HepG2 (cell line): Measurements from ENCODE around the gene SLC29A1. TPM values are rescaled to one million over a fixed set of nuclear protein-coding genes. Genes with fewer than 3 reads are reported as not detected.

ENCODE experiments used
- AKNA ChIP-seq: sonication (generic); formaldehyde crosslinking; IDR thresholded peaks from 2 replicates; pipeline ENCODE4 v1.4.0; 2020; ENCODE audit warnings: missing genetic modification reagents, borderline replicate concordance
- NFAT5 ChIP-seq: sonication (generic); formaldehyde crosslinking; IDR thresholded peaks from 2 replicates; pipeline ENCODE4 v1.4.0; 2020; ENCODE audit warnings: missing genetic modification reagents
- SUZ12 ChIP-seq: fragments of 150-350 bp; IDR thresholded peaks from 2 replicates; pipeline ENCODE4 v1.6.1; 2014; ENCODE audit warnings: low read depth, low read length
- ZNF142 ChIP-seq: sonication (generic); formaldehyde crosslinking; IDR thresholded peaks from 2 replicates; pipeline ENCODE4 v1.4.0; 2020; ENCODE audit warnings: missing genetic modification reagents
- ZNF224 ChIP-seq: sonication (generic); formaldehyde crosslinking; IDR thresholded peaks from 2 replicates; pipeline ENCODE4 v1.5.0; 2020; ENCODE audit warnings: mild to moderate bottlenecking, missing genetic modification reagents
- ZNF260 ChIP-seq: sonication (generic); formaldehyde crosslinking; IDR thresholded peaks from 2 replicates; pipeline ENCODE4 v1.4.0; 2020; ENCODE audit warnings: missing genetic modification reagents, low read depth, mild to moderate bottlenecking, borderline replicate concordance
- ZNF276 ChIP-seq: sonication (generic); formaldehyde crosslinking; IDR thresholded peaks from 2 replicates; pipeline ENCODE4 v1.4.0; 2020; ENCODE audit warnings: mild to moderate bottlenecking, low read depth, missing genetic modification reagents
- ZNF30 ChIP-seq: sonication (generic); formaldehyde crosslinking; IDR thresholded peaks from 2 replicates; pipeline ENCODE4 v1.5.0; 2020; ENCODE audit warnings: mild to moderate bottlenecking, missing genetic modification reagents
- ZNF430 ChIP-seq: sonication (generic); formaldehyde crosslinking; IDR thresholded peaks from 2 replicates; pipeline ENCODE4 v1.9.0; 2021; ENCODE audit warnings: mild to moderate bottlenecking, missing genetic modification reagents
- ZNF598 ChIP-seq: sonication (generic); formaldehyde crosslinking; IDR thresholded peaks from 2 replicates; pipeline ENCODE4 v1.5.1; 2020; ENCODE audit warnings: mild to moderate bottlenecking, missing genetic modification reagents, borderline replicate concordance
- polyA plus RNA-seq, 8 experiments: library from polyadenylated mRNA; depleted of rRNA in 3 of 8; stranded (reverse) in 7 of 8; unstranded in 1 of 8; fragments of >200 nt; fragmentation: Illumina TruSeq in 4 of 8; extraction: Trizol in 4 of 8; gene quantifications; 2 replicates each; pipeline versions ENCODE4 v1.2.1 to v1.2.3, GENCODE V29; 2011 to 2016; ENCODE audit warnings: low read depth in 4 of 8, missing spikeins in 1 of 8, mixed read lengths in 1 of 8; ENCODE audit not compliant: insufficient read depth in 1 of 8
- total RNA-seq, 5 experiments: library from RNA; depleted of rRNA; stranded (reverse); fragments of >200 nt; fragmentation: Illumina TruSeq; extraction: Trizol; gene quantifications; 2 replicates each; pipeline ENCODE4 v1.2.3, GENCODE V29; 2016; ENCODE audit warnings: low read depth in 1 of 5

The SLC29A1 gene
- total and polyA plus RNA-seq, 2 of the 13 experiments (the other 11 are each of a cell fraction or from before 2014, with no cell fraction given), result 43.2 to 106 TPM

GRCh38 chr6:44246663-44247337 lies 23.4 kb downstream of the SLC29A1 start, which contains the start of gene HSP90AB1 (continued):
- TF ChIP-seq ZNF142 (CRISPR knock-in tag), result peak; percentile 76
- no peak; the same call in 1 of the 2 replicates for TF ChIP-seq ZNF224
- peak; percentile 85; the same call in 1 of the 2 replicates for TF ChIP-seq ZNF430 (CRISPR knock-in tag)
- peak; percentile 92 for TF ChIP-seq NFAT5 (CRISPR knock-in tag)
- TF ChIP-seq ZNF598 (CRISPR knock-in tag), result peak; percentile 14; the same call in 1 of the 2 replicates
- no peak for TF ChIP-seq SUZ12
- TF ChIP-seq ZNF276 (CRISPR knock-in tag), result peak; percentile 70
- TF ChIP-seq ZNF260, result no peak
- peak; percentile 92; the same call in 1 of the 2 replicates for TF ChIP-seq AKNA (CRISPR knock-in tag)
- TF ChIP-seq ZNF30, result no peak
